ENCODE data around the gene HERC2. TPM values are rescaled to one million over a fixed set of nuclear protein-coding genes. Genes with fewer than 3 reads are reported as not detected.

Gene HERC2
- total and polyA plus RNA-seq, 8 donors, result 7.9 to 437 (median 72.7) TPM

DNA sequence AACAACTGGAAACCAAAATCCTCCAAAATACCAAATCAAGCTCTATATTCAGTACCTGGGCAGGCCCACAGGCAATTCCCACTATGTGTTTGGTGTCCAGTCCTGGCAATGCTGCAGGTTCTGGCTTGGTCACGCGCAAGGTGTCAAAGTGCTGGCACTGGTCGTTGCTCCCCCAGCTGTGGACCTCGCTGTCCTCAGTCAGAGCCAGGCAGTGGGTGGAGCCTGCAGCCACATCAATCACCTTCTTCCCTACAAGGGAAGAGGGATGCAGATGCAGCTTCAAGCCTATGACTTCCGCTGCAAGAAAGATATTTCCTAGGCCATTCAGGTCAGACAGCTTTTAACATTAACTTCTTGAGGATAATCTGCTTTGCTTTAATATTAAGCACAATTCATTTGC lies 61.3 kb downstream of the HERC2 start:
- DNase-seq, result no peak
- Histone ChIP-seq H3K4me1 (peaks cover 0 to 11% (median 3%) of the 10 kb centered on the region in 4 donors), H3K27me3 (no peaks in the 10 kb centered on the region), H3K36me3 (peaks cover 19 to 83% (median 68%) of the 10 kb centered on the region in 4 donors), H3K4me3 (no peak overlapping the region), H3K9me3 (no peaks in the 10 kb centered on the region), H3K27ac (no peak overlapping the region)
- intact Hi-C loops (cut with DNase I; ENCODE audit: low total_unique reads), result no loop called here
- TF ChIP-seq, protein P1, sequence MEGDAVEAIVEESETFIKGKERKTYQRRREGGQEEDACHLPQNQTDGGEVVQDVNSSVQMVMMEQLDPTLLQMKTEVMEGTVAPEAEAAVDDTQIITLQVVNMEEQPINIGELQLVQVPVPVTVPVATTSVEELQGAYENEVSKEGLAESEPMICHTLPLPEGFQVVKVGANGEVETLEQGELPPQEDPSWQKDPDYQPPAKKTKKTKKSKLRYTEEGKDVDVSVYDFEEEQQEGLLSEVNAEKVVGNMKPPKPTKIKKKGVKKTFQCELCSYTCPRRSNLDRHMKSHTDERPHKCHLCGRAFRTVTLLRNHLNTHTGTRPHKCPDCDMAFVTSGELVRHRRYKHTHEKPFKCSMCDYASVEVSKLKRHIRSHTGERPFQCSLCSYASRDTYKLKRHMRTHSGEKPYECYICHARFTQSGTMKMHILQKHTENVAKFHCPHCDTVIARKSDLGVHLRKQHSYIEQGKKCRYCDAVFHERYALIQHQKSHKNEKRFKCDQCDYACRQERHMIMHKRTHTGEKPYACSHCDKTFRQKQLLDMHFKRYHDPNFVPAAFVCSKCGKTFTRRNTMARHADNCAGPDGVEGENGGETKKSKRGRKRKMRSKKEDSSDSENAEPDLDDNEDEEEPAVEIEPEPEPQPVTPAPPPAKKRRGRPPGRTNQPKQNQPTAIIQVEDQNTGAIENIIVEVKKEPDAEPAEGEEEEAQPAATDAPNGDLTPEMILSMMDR (IDR thresholded peaks at IDR 0.05), result no peak
- no peak for TF ChIP-seq POLR2AphosphoS5 (IDR thresholded peaks at IDR 0.05)
- no peak for TF ChIP-seq POLR2A (IDR thresholded peaks at IDR 0.05)
- no peak for TF ChIP-seq EP300 (IDR thresholded peaks at IDR 0.05)
- 71 to 87% (median 73%) methylated on average over 5 of the region's 5 CpGs for WGBS, 5 donors

DNA sequence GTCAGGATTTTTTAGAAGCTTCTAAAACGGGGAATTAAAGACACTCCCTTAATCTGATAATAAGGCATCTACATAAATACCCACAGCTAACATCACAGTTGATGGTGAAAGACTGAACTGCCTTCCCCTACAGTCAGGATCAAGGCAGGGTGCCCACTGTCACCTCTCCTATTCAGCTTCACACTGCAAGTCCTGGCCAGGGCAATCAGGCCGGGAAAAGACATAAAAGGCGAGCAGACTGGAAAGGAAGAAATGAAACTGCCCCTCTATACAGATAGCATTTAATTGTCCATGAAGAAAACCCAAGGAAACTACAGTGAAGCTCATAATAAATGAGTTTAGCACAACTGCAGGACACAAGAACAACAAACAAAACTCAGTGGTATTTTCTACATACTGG lies 61.7 kb downstream of the HERC2 start:
- Histone ChIP-seq H3K4me3 (no peak overlapping the region), H3K4me1 (peaks cover 0 to 11% (median 3%) of the 10 kb centered on the region in 4 donors), H3K9me3 (no peaks in the 10 kb centered on the region), H3K36me3 (peaks cover 18 to 83% (median 68%) of the 10 kb centered on the region in 4 donors), H3K27me3 (no peaks in the 10 kb centered on the region), H3K27ac (no peak overlapping the region)
- 88 to 95% (median 91%) methylated on average over 3 of the region's 3 CpGs for WGBS, 5 donors
- intact Hi-C loops (cut with DNase I; ENCODE audit: low total_unique reads), result no loop called here
- TF ChIP-seq, protein P1 (IDR thresholded peaks at IDR 0.05), result no peak
- no peak for TF ChIP-seq POLR2AphosphoS5 (IDR thresholded peaks at IDR 0.05)
- TF ChIP-seq POLR2A (IDR thresholded peaks at IDR 0.05), result no peak
- DNase-seq, result no peak

DNA sequence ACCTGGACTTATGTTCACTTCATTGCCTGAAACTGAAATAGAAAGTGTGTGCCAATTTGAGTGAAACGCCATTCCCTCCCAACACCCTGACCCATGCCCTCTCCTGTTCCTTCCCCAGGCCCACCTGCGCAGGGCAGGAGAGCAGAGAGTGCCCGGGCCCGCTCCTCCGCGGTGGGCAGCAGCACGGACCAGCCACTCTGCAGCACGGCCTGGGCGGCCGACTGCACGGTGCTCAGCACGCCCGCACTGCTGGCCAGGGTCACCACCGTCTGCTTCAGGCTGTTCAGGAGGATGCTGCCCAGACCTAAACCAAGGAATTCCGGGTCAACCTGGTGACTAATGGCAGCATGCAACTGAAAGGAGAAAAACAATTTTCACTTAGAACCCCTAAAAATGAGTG lies 66.0 kb downstream of the HERC2 start:
- no peak for TF ChIP-seq EP300 (IDR thresholded peaks at IDR 0.05)
- TF ChIP-seq, protein P1 (IDR thresholded peaks at IDR 0.05), result no peak
- Histone ChIP-seq H3K4me1 (peaks cover 0 to 4% (median 0%) of the 10 kb centered on the region in 4 donors), H3K27me3 (no peaks in the 10 kb centered on the region), H3K9me3 (no peaks in the 10 kb centered on the region), H3K36me3 (peaks cover 36 to 88% (median 75%) of the 10 kb centered on the region in 4 donors), H3K27ac (no peak overlapping the region), H3K4me3 (no peak overlapping the region)
- no peak for DNase-seq
- 86 to 98% (median 97%) methylated on average over 13 to 15 of the region's 15 CpGs for WGBS, 5 donors
- intact Hi-C loops (cut with DNase I; ENCODE audit: low total_unique reads), result no loop called here

DNA sequence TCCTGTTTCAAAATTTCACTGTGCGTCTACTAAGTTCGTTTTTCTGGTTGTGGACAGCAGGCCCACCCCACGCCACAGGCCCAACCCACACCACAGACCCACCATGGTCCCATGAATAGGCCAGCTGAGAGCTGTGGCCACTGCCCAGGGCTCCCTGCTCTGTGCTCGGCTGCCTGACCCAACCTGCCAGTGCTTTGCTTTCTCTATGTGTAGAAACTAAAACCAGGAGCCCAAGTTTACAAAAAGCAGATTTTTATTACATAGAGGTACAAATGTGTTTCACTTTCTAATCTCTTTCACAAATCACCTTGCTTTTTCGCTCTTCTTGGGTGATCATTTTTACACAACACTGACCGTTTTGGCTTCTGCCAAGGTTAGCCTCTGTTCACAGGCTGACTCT lies 69.1 kb downstream of the HERC2 start:
- no peak overlapping the region for H3K27ac ChIP-seq
- DNase-seq, result no peak
- no peaks in the 10 kb centered on the region for H3K4me1 ChIP-seq
- intact Hi-C loops (cut with DNase I; ENCODE audit: low total_unique reads), result no loop called here
- no peaks in the 10 kb centered on the region for H3K27me3 ChIP-seq
- TF ChIP-seq, protein P1 (IDR thresholded peaks at IDR 0.05), result no peak
- TF ChIP-seq POLR2AphosphoS5 (IDR thresholded peaks at IDR 0.05) (no peak), POLR2A (IDR thresholded peaks at IDR 0.05) (no peak), EP300 (IDR thresholded peaks at IDR 0.05) (no peak)
- peaks cover 0 to 6% (median 0%) of the 10 kb centered on the region in 4 donors for H3K9me3 ChIP-seq
- peaks cover 41 to 92% (median 91%) of the 10 kb centered on the region in 4 donors for H3K36me3 ChIP-seq
- no peak overlapping the region for H3K4me3 ChIP-seq
- WGBS, 5 donors, result 89 to 93% (median 91%) methylated on average over 6 of the region's 6 CpGs

Measured in stomach (tissue), 9 donors.